GM21360 (cell line): ENCODE results near the gene EVX2.

Source experiments
- ATAC-seq: cut with Tn5 transposase; IDR thresholded peaks from one replicate; pipeline ENCODE4 v1.9.1; 2021; ENCODE audit warnings: mild to moderate bottlenecking, moderate library complexity; ENCODE audit not compliant: unreplicated experiment

Gene EVX2

DNA sequence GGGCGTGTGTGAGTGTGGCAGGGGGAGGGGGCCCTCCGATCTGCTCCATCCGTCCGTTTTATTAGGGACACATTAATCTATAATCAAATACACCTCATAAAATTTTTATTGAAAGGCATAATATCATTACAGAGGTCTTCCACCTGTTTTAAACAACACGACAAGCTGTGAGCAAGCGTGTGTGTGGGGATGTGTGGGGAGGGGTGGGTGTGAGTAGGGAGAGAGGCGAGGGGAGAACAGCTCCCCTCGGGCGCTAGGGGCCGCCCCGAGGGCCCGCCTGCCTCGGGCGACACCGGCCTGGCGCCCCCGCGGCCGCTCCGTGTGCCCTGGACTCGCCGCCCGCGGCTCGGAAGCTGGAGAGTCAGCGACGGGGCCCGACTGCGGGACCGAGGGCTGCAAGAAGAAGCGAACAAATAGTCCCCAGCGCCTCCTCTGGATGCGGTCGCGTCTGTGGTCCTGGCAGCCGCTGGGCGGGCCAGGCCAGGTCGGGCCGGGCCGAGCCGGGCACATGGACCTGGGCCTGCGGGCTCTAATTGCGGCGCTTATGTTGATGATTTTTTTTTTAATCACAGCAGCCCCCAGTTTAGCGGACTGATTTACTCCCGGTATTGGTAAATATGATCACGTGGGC lies 38.4 kb upstream of the EVX2 start:
- no peak for ATAC-seq

DNA sequence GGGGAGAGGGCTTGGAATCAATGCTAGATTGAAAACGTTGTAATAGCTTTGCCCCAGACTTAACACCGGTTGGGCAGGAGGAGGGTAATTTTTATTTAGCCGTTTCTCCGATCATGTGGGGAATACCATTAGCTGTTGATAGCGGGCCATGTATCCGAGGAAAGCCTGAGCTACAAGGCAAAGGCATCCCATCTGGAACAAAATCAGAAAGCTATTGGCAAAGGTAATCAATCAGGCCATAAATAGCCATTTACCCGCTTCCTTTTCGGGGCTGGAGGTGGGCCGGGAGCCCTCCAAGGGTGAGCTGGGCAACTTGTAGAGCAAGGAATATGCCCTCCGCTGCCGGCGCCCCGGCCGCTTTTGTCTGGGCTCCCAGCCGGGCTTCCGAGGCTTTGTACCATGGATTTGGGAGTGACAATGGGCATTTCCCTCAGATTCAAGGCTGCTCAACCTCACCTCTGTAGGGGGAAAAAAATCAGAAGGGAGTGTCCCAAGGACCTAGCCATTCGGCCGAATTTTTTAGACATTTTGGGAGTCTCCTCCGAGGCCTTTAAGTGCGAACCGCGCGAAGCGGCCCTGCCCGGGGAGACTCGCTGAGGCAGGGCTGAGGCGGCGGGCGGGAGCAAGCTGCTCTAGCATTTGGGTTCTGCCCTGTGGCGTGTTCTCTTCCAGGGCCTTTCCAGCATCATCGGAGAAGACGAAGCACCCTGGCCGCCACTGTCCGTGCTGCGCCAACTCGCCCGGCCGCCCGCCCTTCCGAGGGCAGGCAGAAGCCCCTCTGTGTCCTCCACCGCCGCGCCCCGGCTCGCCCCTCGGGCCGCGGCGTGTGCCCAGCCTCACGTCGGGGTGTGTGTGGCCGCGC lies 37.7 kb upstream of the EVX2 start:
- no peak for ATAC-seq

DNA sequence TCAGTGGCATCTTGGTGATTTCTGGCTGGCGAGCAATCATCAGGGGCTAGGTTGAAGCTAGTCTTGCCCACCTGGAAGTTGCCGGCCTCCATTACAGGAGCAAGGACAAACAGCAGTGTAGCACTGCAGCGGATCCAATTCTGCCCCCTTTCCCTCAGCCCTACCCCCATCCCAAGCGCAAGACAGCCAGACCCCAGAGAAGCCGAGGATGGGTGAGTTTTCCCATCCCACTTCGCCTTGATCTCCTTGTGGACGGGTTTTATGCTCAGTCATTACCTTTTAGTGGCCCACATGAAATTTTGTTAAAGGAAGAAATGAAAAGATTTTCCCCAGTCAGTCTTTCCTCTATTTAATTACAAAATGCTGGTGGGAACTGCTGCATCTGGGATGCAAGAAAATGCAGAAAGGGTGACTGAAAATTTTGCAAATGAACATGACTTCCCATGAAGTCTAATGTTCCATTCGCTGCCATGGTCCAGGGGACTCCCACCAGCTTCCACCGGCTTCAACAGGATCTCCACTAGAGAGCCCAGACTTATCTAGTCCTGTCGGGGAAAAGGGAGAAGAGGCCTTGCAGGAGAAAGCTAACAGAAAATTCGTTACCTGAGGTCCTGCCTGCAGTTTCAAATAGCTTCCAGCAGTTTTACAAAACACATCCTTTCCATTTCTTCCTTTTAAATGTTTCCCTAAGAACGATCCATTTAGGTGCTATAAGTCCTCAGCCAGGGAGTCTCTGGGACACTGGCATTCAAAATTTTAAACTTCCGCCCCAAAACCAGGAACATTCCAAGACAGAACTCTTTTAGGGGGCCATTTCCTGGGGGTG lies 36.8 kb upstream of the EVX2 start:
- ATAC-seq = no peak

DNA sequence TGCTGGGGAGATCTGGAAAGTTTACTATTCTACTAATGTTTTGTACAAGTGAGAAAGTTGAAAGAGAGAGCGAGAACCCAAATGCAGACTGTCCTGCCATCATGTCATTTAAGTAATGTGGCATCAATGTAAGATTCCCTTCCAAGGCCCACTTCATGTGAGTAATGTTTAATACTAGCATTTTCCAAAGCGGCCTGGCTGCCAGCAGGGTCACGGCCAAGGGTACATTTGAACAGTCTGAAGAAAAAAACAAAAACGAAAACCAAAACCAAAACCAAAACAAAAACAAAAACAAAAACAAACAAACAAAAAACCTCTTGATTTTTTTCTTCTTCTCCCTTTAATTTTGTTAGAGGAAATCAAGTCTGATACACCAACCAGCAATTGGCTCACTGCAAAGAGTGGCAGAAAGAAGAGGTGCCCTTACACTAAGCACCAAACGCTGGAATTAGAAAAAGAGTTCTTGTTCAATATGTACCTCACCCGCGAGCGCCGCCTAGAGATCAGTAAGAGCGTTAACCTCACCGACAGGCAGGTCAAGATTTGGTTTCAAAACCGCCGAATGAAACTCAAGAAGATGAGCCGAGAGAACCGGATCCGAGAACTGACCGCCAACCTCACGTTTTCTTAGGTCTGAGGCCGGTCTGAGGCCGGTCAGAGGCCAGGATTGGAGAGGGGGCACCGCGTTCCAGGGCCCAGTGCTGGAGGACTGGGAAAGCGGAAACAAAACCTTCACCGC lies 35.0 kb upstream of the EVX2 start:
- ATAC-seq = no peak

DNA sequence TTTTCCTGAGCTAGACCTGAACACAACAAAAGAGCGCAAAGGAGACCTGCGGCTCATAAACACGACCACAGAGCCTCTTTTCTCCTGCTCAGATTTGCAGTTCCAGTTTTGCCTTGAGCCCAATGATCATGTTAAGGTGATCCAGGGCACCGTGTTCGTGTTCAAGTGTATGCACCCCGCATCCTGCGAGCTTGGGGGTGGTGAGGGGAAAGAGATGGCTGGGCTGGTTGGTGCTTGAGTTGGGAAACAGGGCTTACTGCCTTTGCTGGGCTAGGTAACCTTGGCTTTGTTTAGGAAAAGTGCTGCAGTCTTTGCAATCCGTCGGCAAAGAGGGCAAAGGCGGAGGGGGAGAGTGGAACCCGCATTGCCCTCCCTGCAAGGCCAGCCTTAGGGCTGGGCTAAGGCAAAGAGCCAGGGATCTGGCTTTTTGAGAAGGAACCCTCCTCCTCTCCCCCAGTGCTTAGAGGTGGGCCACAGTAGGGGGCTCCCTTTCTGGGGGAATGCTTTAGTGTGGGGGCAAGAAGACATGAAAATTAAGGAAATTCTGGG lies 34.1 kb upstream of the EVX2 start:
- no peak for ATAC-seq

DNA sequence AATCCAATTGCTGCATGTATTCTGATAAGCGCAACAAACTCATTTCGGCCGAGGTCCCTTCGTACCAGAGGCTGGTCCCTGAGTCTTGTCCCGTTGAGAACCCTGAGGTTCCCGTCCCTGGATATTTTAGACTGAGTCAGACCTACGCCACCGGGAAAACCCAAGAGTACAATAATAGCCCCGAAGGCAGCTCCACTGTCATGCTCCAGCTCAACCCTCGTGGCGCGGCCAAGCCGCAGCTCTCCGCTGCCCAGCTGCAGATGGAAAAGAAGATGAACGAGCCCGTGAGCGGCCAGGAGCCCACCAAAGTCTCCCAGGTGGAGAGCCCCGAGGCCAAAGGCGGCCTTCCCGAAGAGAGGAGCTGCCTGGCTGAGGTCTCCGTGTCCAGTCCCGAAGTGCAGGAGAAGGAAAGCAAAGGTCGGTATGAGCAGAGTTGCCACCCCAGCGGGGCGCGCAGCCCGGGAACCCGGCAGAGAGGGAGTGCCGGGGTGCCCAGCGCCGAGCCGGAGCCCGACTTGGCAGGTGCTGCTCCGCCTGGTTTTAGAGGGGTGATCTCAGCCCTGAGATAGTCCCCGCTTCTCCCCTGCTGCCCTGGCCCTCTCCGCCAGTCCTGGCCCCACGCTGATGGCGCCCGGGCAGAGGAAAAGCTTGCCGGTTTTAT lies 33.5 kb upstream of the EVX2 start:
- ATAC-seq = no peak

DNA sequence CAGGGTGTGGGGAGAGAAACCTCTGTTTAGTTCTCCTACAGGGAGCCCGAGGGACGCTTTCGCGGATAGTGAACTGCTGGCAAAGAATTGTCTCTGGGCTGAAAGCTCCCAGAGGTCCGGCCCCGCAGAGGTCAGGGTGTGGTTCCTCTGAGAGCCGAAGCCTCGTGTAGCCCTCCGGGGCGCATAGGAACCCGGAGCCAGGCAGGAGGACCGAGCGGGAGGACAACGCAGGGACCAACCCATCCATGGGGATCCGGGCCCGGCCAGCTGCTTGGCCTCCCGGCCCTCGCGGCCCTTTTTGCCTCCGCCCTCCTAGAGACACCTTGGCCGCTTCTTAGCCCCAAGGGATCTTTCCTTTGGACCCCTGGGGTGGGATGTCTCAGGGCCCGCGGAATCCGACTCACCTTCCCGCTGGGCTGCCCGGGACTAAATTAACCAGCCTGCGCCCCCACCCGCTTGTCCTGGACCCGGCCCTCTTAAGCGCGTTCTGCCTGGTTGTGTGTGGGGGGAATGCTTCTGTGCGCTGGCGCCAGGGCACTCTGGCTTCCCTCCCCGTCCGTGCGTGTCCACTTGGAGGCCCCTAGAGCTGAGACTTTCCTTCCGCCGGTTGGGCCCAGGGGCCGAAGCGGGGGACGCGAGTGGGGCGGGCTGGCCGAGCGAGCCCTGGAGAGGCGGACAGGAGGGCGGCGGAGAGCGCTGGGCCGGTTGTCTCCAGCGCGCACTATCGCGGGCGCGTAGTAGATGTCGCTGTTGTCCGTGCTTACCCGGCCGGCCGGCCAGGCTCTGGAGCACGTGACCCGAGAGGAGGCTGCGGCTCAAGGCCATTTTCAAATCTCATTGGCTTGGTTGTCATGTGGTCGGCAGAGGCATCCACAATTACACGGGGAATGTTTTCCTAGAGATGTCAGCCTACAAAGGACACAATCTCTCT lies 32.4 kb upstream of the EVX2 start, which contains the start of gene HOXD10:
HOXD10 (plus strand) TSS at position 896 of the 931 bp plus-strand sequence. CDS start 56 bp downstream, outside the sequence.
- ATAC-seq = no peak

DNA sequence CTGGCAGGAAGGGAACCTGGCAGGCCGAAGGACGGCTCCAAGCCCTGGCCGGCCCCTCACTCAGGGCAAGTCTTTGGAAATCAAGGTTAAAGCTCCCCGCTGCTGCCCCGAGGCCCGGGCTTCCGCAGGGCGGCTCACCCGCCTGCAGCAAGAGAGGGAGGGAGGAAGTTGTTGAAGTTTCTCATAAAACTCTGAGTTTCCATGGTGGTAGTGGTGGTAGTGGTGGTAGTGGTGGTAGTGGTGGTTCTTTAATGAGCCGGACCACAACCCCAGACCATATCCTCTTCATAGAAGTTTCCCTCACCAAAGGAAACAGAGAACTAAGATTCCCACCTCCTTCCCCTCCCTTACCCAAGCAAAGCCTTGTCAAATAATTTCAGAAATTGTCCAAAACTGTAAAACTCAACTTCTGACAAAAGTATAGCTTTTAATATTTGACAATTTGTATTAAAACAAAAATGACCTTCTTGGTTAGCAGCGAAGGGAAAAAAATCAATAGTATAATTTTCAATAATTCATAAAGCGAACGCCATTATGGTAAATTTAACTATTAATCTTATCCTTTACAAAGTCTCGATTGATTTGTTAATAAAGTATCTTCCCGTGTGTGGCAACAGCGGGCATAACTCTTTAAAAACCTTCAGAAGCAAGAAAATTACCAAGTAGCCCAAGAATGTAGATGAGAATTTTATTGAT lies 31.3 kb upstream of the EVX2 start:
- no peak for ATAC-seq

DNA sequence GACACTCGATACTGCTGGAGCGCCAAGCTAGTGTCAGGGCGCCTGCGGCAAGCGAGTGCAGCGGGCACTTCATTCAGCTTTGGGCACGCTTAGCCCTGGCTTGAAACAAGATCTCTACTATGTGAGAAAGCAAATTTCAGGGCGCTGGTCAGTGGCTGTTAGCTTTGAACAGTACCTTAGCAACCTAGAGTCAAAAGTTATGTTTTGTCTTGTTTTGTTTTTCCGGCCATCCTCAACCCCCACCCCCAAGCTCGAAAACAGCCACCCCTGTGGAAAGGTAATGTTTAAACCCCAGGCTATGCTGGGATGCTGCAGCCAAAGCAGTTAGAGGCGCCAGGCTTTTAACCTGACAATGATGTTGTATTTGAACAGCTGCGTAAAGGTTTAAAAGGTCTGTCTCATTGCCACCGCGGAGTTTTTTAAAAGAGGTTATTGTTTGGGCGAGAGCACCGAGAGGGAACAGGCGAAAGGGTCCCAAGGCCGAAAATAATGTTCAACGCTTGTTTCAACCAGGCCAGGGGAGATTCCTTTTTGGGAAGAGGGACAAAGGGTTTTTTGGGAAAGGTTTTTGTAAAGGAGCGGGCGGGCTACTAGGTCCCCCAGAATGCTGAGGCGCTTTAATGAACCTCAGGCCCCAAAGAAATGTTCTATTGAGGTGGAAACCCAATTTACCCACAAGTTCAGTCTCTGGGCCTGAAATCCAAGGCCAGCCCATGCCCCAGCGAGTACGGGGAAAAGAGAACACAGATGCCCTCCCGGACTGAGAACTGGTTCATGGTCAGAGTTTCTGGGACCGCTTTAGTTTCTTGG lies 30.6 kb upstream of the EVX2 start:
- no peak for ATAC-seq

DNA sequence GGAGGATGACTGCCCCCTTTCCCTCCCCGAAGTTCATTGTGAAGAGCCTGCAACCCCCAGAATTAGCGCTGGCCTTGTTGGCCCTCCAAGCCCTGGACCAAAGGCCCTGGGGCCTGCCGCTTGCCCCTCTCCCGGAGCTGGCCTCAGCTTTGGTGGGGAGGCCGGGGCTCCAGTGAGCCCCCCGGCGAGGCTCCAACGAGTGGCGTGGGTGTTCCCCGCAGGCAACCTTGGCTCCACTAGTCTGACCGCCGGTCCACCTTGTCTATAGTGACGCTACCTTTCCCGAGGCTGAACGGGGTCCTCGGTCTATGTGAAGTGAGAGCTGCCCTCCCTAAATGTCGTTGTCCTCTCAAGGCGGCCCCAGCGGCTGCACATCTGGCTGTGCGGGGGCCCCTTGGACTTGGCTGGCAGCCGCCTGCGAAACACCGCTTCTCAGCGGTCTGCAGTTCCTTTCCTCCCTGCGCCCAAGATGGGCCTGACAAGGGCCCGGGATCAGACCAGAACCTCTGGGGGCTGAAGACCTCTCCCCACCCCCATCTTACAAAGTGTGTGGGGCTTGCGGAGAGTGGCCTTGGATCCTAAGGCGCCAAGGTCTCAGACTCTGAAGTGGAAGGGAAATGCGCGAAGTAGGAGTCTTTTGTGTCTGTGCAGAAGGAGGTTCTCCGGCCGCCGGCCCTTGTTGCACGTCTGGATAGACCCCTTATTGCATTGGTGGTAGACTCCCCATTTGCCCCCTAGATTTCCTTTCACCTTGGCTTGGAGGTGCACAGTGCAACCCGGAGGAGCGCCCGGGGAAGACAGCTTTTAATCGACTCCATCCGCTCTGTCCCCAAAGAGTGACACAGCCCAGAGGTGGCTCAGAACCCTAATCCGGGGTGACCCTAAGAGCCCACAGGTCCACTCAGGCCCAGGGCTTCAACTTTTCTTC lies 28.9 kb upstream of the EVX2 start:
- no peak for ATAC-seq

DNA sequence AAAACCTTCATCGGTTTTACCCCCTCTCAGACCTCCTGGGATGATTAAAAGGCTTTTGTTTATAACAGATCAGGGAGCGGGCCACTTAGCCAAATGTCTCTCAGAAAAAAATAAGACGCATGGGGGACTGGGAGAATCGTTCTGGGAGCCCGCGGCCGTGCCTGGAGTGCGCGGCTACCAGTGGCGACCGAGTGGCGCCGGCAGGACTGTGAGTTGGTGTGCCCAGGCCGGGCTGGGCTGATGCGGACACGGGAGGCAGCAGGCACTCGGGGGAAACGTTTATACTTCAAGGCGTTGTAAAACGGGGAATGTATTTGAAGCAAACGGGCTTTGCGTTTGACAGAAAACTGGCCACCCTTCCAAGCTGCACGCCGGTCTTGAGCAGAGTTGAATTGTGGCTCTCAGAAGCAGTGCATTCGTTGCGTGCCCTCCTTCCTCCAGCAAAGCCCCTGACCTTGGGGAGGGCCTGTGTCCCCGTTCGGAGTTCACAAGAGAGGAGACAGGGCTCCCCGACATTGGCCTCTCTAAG lies 28.1 kb upstream of the EVX2 start:
- no peak for ATAC-seq

DNA sequence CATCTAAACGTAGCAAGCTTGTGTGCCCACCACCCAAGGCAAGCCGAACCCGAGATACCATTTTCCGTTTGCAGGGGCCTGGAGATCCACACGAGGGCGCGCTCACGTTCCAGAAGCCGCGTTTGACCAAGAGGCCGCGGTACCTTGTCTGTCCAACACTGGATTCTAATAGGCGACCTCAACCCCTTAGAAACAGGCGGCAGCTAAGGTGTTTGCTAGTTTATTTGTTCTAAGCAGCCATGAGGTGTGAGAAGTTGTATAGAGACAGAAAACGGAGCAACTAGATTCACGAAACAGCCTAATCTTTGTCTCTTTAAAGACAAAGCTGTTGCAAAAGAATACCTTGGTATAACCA lies 27.5 kb upstream of the EVX2 start:
- ATAC-seq = no peak

DNA sequence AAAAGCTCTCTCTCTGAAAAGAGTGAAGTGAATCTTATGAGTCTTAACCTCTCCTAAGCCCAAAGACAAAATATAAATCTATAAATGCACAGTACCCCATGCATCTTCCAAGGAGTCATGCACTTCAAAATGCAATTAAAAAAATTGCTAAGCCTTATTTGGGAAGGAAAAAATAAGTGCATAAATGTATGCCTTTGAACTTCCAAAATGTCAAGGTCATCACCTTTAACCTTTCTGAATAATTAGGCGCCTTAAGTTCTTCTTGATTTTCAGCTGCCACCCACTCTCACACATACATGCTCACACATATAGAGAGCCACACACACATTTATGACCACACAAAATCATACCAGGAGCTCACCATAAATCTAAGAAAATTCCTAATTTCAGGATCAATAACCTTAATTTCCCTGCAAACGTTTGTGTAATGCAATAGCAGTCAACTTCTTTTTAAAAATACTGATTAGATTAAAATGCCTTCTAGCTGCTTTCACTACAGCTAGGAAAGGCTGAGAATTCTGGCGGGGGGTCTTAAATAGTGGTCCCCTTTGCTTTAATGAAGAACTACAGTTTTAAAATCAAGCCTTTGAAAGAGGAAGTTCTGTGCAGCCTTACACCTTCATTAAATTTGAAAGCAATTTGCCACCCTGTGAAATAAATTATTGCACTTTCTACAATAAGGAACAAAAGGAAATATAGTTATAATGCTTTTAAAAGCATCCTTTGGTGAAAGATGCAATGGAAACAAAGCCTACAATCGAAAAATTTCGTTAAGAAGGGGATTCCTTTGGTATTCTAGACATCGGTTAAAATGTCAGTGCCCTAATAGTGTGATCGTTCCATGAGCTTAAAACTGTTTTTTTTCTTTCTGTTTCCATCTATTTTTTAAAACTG lies 26.9 kb upstream of the EVX2 start:
- ATAC-seq = no peak

DNA sequence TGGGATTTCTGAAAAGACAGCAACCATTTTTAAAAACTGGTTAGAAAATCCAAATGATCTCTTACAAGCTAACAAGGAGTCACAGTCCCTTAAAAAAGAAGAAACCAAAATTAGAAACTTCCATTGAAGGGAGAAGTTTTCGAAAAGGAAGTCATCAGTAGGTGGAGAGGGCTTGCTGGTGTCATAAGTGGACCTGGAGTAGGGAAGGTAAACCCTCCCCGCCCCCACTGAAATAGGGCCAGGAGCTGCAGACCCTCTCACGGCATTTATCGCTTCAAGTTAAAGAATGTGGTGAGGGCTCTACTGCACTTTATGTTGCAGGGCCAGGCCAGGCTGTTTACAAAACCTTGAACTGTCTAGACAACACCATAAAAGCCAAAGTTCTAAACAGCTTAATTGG lies 26.2 kb upstream of the EVX2 start:
- ATAC-seq = no peak

DNA sequence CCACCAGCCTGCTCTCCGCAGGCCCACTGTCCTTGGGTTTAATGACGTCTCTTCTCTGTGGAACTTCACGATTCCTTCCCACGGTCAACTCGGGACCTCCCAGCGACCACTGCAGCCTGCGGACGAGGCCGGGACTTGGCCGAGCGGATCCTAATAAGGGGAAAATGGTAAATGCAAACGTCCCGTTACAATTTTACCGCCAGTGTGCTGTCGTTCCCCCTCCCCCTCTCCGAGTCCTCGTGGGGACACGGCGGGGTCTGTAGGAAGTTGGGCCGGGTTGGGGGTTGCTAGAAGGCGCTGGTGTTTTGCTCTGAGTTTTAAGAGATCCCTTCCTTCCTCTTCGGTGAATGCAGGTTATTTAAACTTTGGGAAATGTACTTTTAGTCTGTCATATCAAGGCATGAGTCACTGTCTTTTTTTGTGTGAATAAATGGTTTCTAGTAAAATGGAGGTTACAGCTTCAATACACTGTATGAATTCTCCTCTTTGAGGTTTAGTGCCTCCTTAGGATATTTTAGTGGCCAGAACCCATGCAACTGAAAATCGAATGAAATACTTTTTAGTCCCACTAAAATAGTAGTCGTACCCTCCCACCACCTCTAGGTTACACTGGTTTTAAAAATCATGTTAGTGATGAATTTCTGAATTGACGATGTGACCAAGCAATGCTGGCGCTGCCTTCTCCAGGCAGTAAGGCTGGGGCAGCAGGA lies 25.6 kb upstream of the EVX2 start:
- ATAC-seq = no peak
